Uterus (tissue), 4 donors: ENCODE measurements around the gene SIM2. TPM values are rescaled to one million over a fixed set of nuclear protein-coding genes. Genes with fewer than 3 reads are reported as not detected.

Experiments used
- DNase-seq, 2 donors: peaks; one replicate each; pipeline ENCODE4 v3.0.0-alpha.2; 2019 to 2020
- H3K27ac ChIP-seq, 2 donors: fragments of 200-600 bp; sonication (generic); 1 replicate in 1 of 2; 2 replicates in 1 of 2; pipeline ENCODE4 v1.5.1; 2016 to 2018
- H3K27me3 ChIP-seq, 2 donors: fragments of 200-600 bp; sonication (generic); one replicate each; pipeline ENCODE4 v1.5.1; 2018 to 2019; ENCODE audit warnings: control low read depth in 1 of 2
- H3K36me3 ChIP-seq, 2 donors: fragments of 200-600 bp; sonication (generic); one replicate each; pipeline ENCODE4 v1.5.1; 2019; ENCODE audit warnings: control low read depth in 1 of 2
- H3K4me1 ChIP-seq, 2 donors: fragments of 200-600 bp; sonication (generic); one replicate each; pipeline ENCODE4 v1.5.1; 2018 to 2019; ENCODE audit warnings: control low read depth in 1 of 2
- H3K4me3 ChIP-seq, 2 donors: fragments of 200-600 bp; sonication (generic); 1 replicate in 1 of 2; 2 replicates in 1 of 2; pipeline ENCODE4 v1.5.1; 2018 to 2019; ENCODE audit warnings: mild to moderate bottlenecking in 1 of 2
- H3K9me3 ChIP-seq, 2 donors: fragments of 200-600 bp; sonication (generic); one replicate each; pipeline ENCODE4 v1.5.1; 2019; ENCODE audit warnings: control low read depth in 1 of 2
- CTCF ChIP-seq, 4 experiments: fragments of 200-600 bp in 2 of 4; fragments of 450-650 bp in 2 of 4; sonication (generic) in 2 of 4; IDR thresholded peaks; one replicate each; pipeline ENCODE4 v1.5.1; 2016 to 2019; ENCODE audit warnings: antibody characterized with exemption in 4 of 4, mild to moderate bottlenecking in 2 of 4, moderate library complexity in 1 of 4
- POLR2A ChIP-seq, 2 donors: fragments of 450-650 bp; IDR thresholded peaks; one replicate each; pipeline ENCODE4 v1.6.1; 2016; ENCODE audit warnings: antibody characterized with exemption in 2 of 2, mild to moderate bottlenecking in 1 of 2, moderate library complexity in 1 of 2
- intact Hi-C: fragments of 100-400 bp; cut with DNase I; formaldehyde crosslinking; loops from one replicate; pipeline ENCODE4 v1.15.1; 2023; ENCODE audit warnings: low total_unique reads
- total RNA-seq, 4 donors: library from RNA; depleted of rRNA in 3 of 4; stranded (reverse); fragments of >200 nt in 3 of 4; gene quantifications; one replicate each; pipeline versions ENCODE4 v1.1.0 to v1.2.4, GENCODE V29; 2014 to 2023
- donor health status: DM: yes; HTN: yes; CAD: no.

Gene SIM2
- total RNA-seq, 4 donors from 2014 or later: 0.21 to 0.59 TPM; not detected in 2

- Histone ChIP-seq H3K4me3 (no peak overlapping the region), H3K4me1 (peaks cover 0 to 35% of the 10 kb centered on the region in 2 donors), H3K9me3 (no peaks in the 10 kb centered on the region), H3K36me3 (no peaks in the 10 kb centered on the region), H3K27me3 (peaks cover 26 to 85% of the 10 kb centered on the region in 2 donors), H3K27ac (no peak overlapping the region)
- DNase-seq: no peak
- no peak for TF ChIP-seq CTCF (IDR thresholded peaks at IDR 0.05)
- TF ChIP-seq POLR2A (IDR thresholded peaks at IDR 0.05): no peak
- intact Hi-C loops: no loop called here
These were observed 2.2 kb downstream of the SIM2 start for GRCh38 chr21:36700971-36701755.

GRCh38 chr21:36701756-36702621, 3.1 kb downstream of the SIM2 start:
- no peak for DNase-seq
- H3K27ac ChIP-seq: no peak overlapping the region
- H3K36me3 ChIP-seq: no peaks in the 10 kb centered on the region
- H3K9me3 ChIP-seq: no peaks in the 10 kb centered on the region
- no peak overlapping the region for H3K4me3 ChIP-seq
- no peak for TF ChIP-seq CTCF (IDR thresholded peaks at IDR 0.05)
- no peak for TF ChIP-seq POLR2A (IDR thresholded peaks at IDR 0.05)
- intact Hi-C loops: no loop called here
- peaks cover 0 to 35% of the 10 kb centered on the region in 2 donors for H3K4me1 ChIP-seq
- peaks cover 32 to 85% of the 10 kb centered on the region in 2 donors for H3K27me3 ChIP-seq

- intact Hi-C loops: no loop called here
- Histone ChIP-seq H3K27me3 (peaks cover 36 to 86% of the 10 kb centered on the region in 2 donors), H3K36me3 (no peaks in the 10 kb centered on the region), H3K27ac (no peak overlapping the region), H3K4me3 (no peak overlapping the region), H3K4me1 (peaks cover 0 to 35% of the 10 kb centered on the region in 2 donors), H3K9me3 (no peaks in the 10 kb centered on the region)
- no peak for DNase-seq
- TF ChIP-seq CTCF (IDR thresholded peaks at IDR 0.05) (no peak), POLR2A (IDR thresholded peaks at IDR 0.05) (no peak)
These were observed 3.7 kb downstream of the SIM2 start for GRCh38 chr21:36702622-36702968.

GRCh38 chr21:36703123-36703522, 4.2 kb downstream of the SIM2 start:
- H3K27me3 ChIP-seq: peaks cover 40 to 84% of the 10 kb centered on the region in 2 donors
- no peaks in the 10 kb centered on the region for H3K9me3 ChIP-seq
- peaks cover 0 to 37% of the 10 kb centered on the region in 2 donors for H3K4me1 ChIP-seq
- intact Hi-C loops: no loop called here
- DNase-seq: no peak
- H3K27ac ChIP-seq: no peak overlapping the region
- H3K36me3 ChIP-seq: no peaks in the 10 kb centered on the region
- no peak for TF ChIP-seq POLR2A (IDR thresholded peaks at IDR 0.05)
- TF ChIP-seq CTCF (IDR thresholded peaks at IDR 0.05): no peak
- no peak overlapping the region for H3K4me3 ChIP-seq
